GM23248 (cell line): ENCODE results near the gene PATJ.

Experiments
- EZH2 ChIP-seq: fragments of 200-600 bp; sonication (generic); IDR thresholded peaks from 2 replicates; pipeline ENCODE4 v1.6.1; 2018; ENCODE audit warnings: antibody characterized with exemption, mild to moderate bottlenecking; ENCODE audit not compliant: insufficient read depth, poor library complexity, severe bottlenecking
- EZH2phosphoT487 ChIP-seq: fragments of 200-600 bp; sonication (generic); IDR thresholded peaks from 2 replicates; pipeline ENCODE4 v1.6.1; 2018; ENCODE audit warnings: antibody characterized with exemption, moderate library complexity, mild to moderate bottlenecking, low read depth; ENCODE audit not compliant: insufficient read depth

GRCh38 chr1:62207187-62207586 is 464.9 kb downstream of the PATJ start:
- TF ChIP-seq EZH2 = no peak
- no peak for TF ChIP-seq EZH2phosphoT487
